HG02981 (cell line): ENCODE measurements around the gene RACGAP1.
"Not testable (repeated sequence)": the region's sequence is repeated elsewhere in the genome, so short reads cannot be mapped to it uniquely, and the experiment has no call there.

ENCODE experiments used
- ATAC-seq: cut with Tn5 transposase; IDR thresholded peaks from one replicate; pipeline ENCODE4 v1.9.1; 2021; ENCODE audit warnings: mild to moderate bottlenecking, moderate library complexity; ENCODE audit not compliant: unreplicated experiment

RACGAP1 gene

DNA sequence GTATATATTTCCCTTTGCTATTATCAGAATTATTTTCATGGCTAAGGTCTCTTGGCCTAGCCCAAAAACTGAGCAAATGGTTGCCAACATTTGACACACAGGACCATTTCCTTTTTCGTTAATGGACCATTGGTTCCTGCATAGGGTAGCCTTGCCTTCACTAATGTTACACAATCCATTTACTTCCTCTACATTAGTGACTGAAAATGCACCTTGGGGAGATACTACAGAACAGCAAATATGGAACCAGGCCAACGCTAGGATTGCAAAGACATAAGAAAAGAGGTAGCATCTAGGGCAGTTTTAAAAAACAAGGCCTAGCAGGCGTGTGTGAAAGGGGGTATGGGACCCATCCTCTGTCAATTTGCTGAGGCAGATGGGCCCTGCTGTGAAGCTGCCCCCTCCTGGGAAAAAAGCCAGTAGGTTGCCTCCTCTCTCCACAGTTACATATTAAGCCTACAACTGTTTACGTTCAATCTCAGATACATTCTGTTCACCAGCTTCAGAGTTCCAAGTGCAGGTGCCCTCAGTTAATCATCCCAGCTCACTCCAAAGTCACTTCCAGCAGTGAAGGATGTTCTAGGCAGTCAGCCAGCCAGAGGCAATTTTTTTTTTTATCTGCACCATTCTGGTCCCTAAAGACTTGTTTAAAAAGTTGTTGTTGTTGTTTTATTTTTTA lies 37.5 kb downstream of the RACGAP1 start:
- no peak for ATAC-seq

DNA sequence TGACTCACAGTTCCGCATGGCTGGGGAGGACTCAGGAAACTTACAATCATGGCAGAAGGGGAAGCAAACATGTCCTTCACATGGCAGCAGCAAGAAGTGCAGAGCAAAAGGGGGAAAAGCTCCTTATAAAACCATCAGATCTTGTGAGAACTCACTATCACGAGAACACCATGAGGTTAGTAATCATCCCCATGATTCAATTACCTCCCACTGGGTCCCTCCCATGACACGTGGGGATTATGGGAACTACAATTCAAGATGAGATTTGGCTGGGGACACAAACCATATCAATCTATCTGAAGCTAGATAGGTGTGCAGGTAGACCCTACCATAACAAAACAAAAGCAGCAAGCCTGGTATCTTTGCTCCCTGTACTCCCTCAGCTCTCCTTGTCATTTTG lies 38.8 kb downstream of the RACGAP1 start:
- not testable (repeated sequence) for ATAC-seq

DNA sequence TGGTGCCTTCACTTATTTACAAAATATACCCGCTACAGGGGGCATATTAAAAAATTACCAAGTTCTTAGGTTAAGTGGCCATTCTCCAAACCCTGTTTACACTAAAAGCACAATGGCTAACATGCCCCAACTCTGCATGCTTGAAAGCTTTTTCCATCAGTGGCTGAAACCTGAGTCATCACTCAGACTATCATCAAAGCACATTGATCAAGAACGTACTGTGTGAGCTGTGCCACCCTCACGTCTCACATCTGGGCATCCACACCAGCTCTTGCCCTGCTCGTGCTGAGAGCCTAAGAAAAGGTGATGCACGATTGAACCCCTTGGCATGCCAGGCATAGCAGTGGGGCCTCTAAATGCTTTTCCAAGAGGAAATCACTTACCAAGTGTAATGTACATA lies 39.3 kb downstream of the RACGAP1 start:
- no peak for ATAC-seq

DNA sequence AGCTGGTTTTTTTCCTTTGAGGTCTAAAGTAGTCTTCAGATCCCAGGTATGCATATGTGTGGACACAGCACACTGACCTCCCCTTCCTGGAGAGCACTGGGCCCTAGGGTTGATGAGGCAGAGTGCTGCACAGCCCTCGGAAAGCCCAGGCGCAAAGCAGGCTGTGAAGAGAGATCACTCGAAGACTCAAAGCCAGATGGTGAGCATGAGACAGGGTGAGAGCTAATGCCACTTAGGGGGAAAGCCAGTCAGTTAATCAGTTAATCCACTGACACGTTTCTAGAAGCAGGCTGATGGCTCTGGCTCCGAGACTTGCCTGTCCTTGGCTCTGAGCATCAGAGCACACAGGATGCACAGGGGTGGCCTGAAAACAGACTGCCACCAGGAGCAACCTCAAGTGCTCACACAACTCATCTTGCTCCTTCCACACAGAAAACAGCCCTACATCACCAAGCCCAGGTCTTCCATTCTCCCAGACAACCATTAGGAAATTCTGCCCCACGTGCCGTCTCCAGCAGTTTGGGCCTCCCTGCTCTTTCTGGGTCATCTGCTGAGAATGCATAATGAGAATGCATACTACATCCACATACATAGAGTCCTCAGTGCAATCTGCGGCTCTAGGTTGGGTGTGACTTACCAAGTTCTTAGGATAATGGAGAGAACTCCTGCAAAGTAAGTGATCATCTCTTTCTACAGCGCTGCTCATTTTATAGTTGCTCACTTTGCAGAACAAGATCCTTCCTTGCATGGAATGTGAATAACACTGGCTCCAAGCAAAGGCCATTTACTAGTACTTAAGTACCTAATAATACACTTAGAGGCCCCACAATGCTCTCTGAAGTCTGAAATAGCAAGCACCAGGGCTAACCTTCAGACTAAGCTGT lies 40.6 kb downstream of the RACGAP1 start:
- no peak for ATAC-seq

DNA sequence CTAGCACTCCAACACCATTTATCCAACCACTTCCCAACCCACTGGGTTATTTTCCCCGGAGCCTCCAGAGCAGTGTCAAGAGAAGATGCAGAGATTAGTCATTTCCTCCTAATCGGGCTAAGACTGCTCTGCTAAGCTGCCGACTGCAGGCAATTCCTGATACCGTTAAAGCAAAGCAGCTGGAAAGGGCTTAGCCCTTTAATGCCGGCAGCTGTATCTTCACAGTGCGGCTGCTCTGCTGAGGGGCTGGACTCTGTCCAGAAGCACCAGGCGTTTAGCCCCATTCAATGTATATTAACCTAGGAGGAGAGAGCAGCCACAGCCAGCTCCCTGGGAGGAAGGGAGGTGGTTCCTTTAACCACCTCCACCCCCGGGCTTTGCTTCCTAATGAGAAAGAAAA lies 41.4 kb downstream of the RACGAP1 start:
- no peak for ATAC-seq

DNA sequence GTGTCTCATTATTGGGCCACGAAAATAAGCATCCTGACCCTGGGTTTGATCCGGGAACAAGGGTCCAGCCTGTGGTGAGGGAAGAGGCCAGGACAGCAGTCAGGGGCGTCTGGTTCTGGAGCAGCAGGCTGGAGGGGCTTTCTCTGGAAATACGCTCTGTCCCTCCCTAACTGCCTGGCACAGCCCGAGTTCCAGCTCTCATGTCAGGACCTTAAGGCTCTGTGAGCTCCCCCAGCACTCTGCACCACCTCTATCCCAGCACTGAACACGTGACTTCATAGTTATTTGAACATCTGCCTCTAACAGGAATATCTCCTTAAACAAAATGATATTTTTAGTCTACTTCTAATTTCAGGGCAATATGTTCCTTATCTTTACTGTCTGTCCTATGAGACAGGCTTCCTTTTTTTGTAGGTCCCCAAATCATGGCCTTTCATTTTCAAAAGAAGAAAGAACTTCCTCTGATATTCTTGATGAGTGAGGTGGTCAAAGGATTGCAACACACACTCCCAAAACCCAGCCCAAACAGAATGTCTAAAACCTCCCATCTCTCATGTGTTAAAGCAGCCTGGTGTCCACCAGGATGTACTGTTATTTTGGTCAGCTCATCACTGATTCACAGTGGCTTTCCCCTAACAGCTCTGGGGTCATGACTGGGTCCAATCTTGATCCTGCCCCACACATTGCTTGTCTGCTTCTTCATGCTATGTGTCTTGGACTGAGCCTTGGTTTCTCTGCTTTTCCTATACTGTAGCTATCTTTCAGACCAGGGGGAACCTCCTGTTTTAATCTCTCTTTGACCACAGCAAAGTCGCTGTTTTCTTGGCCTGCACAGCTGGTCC lies 42.8 kb downstream of the RACGAP1 start:
- no peak for ATAC-seq

DNA sequence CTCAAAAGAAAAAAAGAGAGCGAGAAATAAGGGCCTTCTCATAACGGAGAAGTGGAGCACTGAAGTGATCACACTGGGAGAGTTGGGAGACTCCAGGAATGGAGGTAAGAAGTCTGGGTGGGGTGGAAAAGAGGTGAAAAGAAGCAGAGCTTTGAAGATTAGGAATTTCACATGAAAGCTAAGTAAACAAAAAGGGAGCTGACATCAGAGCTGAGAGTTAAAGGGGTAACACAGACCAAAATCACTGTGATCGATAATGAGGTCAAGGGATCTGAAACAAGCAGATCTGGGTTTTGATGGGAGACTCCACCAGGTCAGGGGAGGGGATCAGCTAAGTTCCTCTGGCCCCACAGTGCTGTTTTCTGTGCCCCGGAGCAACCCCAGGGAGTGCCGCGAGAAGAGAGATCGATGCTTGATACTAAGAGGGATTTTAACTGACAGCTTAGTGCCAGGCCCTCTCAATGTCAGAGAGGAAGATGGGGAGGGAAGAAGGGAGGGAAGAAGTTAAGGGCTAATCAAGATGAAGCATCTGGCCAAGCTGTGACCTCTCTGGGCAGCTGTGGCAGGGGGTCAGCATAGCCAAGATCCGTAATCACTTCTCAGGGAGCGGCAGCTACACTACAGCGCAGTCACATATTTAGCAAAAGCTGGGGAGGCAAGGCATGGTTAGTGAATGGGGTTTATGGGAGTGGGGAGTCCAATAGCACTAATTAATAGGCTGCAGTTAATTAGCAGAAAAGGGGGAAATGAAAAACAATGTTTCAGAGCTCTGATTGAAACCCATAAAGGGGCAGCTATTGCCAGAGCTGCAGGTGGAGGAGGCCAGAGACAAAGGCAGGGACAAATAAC lies 44.6 kb downstream of the RACGAP1 start:
- ATAC-seq = no peak

DNA sequence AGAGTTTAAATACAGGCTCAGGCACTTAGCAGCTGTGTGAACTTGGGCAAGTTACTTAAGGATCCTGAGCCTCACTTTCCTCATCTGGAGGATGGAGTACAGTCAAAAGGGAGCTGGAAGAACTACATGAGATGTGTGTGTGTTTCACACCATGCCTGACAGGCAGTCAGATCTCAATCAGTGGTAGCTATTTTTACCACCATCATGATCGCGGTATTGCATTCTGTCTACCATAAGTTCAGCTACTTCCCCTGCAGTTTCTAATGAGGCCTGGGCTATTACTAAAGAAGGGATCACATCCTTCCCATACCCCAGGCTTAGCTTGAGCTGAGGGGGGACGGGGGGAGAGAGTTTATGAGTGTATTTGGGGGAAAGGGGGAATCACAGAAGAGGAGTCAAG lies 45.5 kb downstream of the RACGAP1 start:
- ATAC-seq = no peak

DNA sequence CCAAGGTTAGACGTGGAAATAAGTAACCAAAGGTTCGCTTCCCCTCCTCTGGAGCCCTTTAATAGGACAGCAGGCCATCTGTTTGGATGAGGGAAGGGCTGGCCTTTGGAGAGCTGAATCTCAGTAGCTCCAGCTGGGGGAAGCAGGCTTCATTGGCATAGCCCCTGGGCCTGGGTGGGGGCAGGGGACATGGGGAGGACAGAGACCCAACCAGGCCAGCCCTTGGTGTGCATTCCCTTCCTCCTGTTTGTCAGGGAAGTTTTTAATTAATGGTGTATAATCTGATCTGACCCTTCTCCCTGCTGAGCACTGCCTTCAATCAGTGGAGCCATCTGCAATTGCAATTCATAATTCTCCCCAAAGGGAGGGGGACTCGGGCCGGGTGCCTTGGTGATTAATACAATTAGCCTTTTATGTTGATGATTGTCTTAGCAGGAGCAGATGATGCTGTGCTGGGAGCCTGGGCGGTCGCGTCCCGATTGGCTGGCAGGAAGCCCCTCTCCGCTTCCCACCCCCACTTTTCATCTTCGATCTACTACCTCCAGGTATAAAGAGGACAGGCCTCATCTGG lies 46.2 kb downstream of the RACGAP1 start:
- ATAC-seq = no peak

DNA sequence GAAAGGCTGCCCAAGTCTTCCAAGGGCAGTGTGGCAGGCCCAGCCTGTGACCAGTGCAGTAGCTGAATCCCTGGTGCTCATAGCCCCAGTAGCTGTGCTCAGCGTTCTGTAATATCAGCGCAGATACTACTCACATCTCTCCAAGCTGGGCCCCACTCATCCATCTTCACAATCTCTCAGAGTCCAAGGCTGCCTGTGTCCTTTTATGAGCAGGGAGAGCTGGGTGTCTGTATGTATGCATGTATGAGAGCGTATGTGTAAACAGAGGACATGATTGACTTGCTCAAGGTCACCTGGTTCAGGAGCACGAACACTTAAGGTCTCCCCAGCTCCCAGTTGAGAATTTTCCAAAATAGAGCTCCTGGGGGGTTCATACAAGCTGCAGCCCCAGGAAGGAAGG lies 47.2 kb downstream of the RACGAP1 start:
- ATAC-seq = no peak

DNA sequence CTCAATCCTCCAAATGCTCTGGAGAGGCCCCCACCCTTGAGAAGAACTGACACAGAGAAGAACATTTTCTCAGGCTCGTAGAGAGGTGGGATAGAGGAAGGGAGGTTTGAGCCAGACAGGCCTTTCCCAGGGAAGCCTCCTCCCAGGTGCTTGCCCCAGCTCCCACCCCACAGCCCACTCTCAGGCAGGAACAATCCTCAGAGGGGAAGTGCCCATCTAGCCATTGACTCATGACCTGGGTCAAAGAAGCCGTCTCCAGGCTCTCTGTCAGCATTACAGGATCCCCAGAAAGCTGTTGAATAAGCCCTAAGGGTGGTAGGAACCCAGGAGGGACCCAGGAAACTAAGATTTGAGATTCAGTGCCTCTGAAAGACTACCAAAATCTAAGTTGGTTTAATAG lies 48.7 kb downstream of the RACGAP1 start:
- ATAC-seq = no peak

DNA sequence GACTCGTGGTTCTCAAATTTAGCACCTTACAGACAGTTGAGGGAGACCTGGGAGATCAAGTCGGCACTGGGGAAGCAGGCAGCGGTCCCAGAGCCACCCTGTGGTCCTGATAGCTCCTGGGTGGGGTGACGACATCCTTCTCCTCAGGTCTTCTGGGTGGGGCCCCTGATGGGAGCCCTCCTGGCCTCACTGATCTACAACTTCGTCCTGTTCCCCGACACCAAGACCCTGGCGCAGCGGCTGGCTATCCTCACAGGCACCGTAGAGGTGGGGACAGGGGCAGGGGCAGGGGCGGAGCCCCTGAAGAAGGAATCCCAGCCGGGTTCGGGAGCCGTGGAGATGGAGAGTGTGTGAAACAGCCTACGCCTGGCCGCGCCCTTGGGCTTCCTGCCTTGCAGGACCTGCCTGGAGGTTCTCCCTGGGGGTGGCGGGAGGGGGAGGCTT lies 50.0 kb downstream of the RACGAP1 start:
- no peak for ATAC-seq

DNA sequence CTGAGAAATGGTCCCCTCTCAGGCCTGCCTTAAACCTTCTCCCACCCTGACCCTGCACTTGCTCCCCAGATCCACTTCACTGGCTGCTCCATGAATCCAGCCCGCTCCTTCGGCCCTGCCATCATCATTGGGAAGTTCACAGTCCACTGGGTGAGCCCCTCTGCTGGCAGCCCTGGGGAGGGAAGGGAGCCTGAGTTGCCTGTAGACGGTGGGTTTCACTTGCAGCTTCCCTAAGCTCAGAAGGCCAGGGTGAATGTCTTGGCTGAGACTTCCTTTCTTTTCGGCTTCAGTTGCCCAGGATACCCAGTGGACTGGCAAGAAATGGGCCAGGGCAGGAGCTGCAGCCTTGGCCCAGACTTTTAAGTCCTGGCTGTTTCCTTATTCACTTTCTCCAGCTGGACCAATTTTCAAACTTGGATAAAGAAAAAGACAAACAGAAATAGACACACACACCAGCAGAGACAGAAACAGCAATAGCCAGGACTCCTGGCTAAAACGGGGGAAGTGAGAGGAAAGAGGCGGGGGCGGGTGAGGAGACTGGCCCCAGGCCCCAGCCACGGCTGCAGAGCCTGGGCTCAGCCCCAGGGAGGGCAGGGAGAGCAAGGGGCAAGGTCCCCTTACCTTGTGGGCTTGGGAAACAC lies 50.5 kb downstream of the RACGAP1 start:
- ATAC-seq = no peak

DNA sequence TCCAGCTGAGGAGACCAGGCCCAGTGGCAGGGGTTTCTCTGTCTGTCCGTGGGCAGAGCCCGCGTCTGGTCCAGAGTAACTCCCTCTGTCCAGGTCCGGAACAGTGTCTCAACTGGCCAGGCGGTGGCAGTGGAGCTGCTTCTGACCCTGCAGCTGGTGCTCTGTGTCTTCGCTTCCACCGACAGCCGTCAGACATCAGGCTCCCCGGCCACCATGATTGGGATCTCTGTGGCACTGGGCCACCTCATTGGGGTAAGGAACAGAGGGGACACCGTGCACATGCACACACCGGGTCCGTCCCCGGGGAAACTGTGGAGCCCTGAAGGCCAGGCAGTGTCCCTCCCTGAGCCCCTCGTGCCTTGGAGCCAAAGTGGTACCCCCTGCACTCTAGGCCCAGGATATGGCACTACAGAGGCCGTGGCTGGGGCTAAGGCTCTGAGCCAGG lies 51.0 kb downstream of the RACGAP1 start:
- ATAC-seq = no peak

DNA sequence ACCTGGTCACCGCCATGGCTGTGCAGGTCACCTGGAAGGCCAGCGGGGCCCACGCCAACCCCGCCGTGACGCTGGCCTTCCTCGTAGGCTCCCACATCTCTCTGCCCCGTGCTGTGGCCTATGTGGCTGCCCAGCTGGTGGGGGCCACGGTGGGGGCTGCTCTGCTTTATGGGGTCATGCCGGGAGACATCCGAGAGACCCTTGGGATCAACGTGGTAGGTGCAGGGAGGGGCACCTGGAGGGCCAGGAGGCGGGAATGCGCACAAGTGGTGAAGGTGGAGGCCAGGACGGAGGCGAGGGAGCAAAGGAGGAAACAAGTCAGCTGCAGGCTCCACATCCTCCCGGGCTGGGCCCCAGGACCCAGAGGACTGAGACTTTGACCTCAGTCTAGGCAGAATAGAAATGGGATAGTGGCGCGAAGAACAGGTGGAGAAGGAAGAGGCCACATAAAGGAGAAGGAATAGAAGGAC lies 51.9 kb downstream of the RACGAP1 start:
- no peak for ATAC-seq

DNA sequence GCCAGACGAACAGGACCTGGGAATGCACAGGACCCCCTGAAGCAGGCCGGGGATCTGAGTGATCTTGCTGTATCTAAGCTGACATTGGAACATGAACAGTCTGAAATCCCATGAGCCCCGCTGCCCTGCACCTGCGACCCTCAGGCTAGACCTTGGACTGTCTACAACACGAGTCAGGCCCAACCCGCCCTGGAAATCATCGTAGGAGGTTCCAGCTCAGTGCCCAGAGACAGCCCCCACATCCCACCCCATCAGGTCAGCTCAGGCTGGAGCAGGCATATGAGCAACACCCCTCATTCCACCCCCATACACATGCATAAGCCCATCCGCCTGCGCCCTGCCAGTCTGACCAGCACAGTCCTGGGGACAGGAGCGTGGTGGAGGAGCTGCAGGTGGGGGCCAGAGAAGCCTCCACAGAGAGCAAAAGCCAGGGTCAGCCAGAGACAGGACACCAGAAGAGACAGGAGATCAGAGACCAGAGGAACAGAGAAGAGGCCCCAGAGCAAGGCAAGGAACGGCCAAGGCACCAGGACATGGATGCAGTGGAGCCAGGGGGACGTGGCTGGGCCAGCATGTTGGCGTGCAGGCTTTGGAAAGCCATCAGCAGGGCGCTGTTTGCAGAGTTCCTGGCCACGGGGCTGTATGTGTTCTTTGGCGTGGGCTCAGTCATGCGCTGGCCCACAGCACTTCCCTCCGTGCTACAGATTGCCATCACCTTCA lies 52.5 kb downstream of the RACGAP1 start, which contains the start of gene AQP6:
AQP6 (plus strand) TSS at position 307 of the 720 bp plus-strand sequence; CDS start at position 534, 227 bp downstream.
- ATAC-seq = no peak

DNA sequence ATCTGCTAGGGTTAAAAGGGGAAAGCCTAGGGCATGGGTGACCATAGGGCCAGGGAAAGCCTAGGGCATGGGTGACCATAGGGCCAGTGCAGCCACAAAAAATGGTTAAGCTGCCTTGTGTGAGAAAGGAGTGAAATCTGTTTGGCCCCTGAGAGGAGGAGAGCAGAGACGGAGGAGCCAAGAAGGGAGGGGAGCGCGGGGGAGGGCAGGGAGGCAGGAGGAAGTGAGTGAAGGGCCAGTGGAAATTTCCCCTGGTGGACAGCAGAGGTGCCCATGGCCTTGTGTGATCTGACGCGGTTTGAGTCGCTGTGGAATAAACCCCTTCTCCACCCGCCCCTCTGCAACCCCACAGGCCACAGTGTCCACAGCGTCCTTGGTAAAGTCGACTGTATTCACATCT lies 53.2 kb downstream of the RACGAP1 start:
- ATAC-seq = no peak

DNA sequence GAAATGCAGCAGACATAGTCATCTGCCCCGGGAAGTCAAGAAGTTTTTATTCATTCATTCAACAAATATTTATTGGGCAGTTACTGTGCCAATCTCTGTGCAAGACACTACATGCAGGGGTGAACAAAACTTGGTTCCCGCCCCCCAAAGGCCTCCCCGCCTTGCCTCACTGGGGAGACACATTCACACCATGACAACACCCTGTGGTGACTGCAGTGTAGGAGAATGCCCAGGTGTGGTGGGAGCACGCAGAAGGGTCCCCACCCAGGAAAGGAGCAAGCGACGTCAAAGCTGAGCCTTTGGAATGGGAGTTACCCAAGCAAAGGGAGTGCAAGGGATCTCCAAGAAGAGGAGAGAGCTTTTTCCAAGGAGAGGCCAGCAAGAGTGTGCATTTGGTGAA lies 54.2 kb downstream of the RACGAP1 start:
- ATAC-seq = no peak

DNA sequence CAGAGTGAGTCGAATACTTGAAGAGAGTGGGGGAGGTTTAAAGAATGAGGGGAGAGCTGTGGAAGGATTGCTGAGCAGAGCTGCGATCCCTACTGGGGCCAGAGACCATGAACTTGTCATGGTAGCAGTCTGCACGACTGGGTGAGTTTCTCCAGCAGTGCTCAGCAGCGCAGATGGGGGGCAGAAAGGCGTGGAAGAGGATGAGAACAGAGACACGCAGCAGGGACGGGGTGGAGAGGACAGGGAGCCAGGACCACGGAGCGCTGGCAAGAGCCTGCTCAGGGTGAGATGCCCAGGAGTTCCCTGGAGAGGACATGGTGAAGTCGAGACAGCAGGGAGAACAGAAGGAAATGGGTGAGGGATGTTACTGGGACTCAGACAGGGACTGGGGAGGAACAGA lies 54.6 kb downstream of the RACGAP1 start:
- no peak for ATAC-seq
